GM18517 (cell line): ENCODE measurements around the gene PSMD5.

Source experiments
- ATAC-seq: cut with Tn5 transposase; IDR thresholded peaks from one replicate; pipeline ENCODE4 v1.9.1; 2021; ENCODE audit warnings: mild to moderate bottlenecking, moderate library complexity; ENCODE audit not compliant: unreplicated experiment

PSMD5 gene

GRCh38 chr9:120842685-120843485 is at the start of gene PSMD5:
Gene PSMD5 (minus strand): TSS chr9:120842922. CDS start chr9:120842909, 13 bp downstream.
- ATAC-seq = peak; percentile 98

GRCh38 chr9:120891884-120892747 is 49.4 kb upstream of the PSMD5 start:
- peak; percentile 53 for ATAC-seq

GRCh38 chr9:120891245-120891883 is 48.6 kb upstream of the PSMD5 start:
- no peak for ATAC-seq

GRCh38 chr9:120890320-120891244 is 47.9 kb upstream of the PSMD5 start:
- ATAC-seq = no peak

- ATAC-seq = no peak
Observed at GRCh38 chr9:120889606-120890271, 47.0 kb upstream of the PSMD5 start.

GRCh38 chr9:120888626-120889025 is 45.9 kb upstream of the PSMD5 start:
- ATAC-seq = no peak

- no peak for ATAC-seq
Observed at GRCh38 chr9:120886490-120886967, 43.8 kb upstream of the PSMD5 start.

- ATAC-seq = no peak
Observed at GRCh38 chr9:120885958-120886357, 43.2 kb upstream of the PSMD5 start.

GRCh38 chr9:120885457-120885856 is 42.7 kb upstream of the PSMD5 start:
- ATAC-seq = no peak

GRCh38 chr9:120883608-120883996 is 40.9 kb upstream of the PSMD5 start:
- ATAC-seq = no peak

GRCh38 chr9:120882935-120883607 is 40.3 kb upstream of the PSMD5 start:
- ATAC-seq = no peak

- ATAC-seq = no peak
Observed at GRCh38 chr9:120879446-120879845, 36.7 kb upstream of the PSMD5 start.

- ATAC-seq = no peak
Observed at GRCh38 chr9:120878188-120879130, 35.7 kb upstream of the PSMD5 start.

- ATAC-seq = peak; percentile 20
Observed at GRCh38 chr9:120877276-120878034, 34.7 kb upstream of the PSMD5 start.

GRCh38 chr9:120876842-120877240 is 34.1 kb upstream of the PSMD5 start, which contains the start of gene PHF19:
Gene PHF19 (minus strand): TSS chr9:120877188. CDS start chr9:120874741, 2,447 bp downstream.
- ATAC-seq = no peak

- ATAC-seq = peak; percentile 59
Observed at GRCh38 chr9:120875954-120876841, 33.5 kb upstream of the PSMD5 start.
